Stimulated activated CD4-positive, alpha-beta T cell treated with anti-CD3 and anti-CD28 coated beads, TNF-alpha, amount 100 ng/mL, for 4 hours (primary cell): ENCODE data around the gene ZNF560.
"Not testable (repeated sequence)": the region's sequence is repeated elsewhere in the genome, so short reads cannot be mapped to it uniquely, and the experiment has no call there.

ENCODE experiments used
- DNase-seq, 3 experiments: peaks; one replicate each; pipeline ENCODE4 v3.0.0-alpha.2; 2020; ENCODE audit warnings: low read depth in 3 of 3

The ZNF560 gene

DNA sequence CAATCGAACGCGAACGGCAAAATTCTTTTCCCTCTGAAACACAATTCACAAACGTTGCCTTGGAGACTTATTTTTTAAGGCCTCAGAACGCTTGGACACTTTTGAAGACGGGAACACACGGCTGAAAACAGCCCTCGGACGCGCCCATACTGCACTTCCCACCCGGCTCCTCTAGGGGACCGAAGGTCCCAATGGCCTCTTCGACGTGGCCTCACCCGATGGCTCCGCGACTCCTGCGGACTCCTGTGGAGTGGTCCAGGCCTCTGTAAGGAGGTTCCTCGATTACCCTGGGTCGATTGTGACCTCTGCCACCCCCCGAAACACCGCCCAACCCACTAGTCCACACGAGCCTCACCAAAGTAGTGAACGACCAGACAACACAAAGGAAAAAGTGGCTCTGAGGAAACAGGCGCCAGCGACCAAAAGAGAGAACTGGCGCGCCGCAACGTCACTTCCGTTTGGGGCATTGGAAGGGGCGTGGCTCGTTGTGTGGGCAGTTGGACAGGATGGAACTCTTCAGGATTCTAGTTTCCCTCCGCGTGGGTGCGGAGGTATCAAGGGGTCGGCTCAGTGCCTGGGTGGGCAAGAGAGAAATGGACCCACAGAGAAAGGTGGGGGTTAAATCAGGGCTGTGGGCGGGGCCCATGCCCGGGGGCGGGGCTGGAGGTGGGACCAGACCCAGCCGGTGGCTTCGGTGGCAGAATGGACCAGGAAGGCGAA lies at the start of gene ZNF560:
ZNF560 (minus strand) TSS at position 434 of the 720 bp plus-strand sequence. CDS start 23,303 bp downstream, outside the sequence.
- no peak for DNase-seq

DNA sequence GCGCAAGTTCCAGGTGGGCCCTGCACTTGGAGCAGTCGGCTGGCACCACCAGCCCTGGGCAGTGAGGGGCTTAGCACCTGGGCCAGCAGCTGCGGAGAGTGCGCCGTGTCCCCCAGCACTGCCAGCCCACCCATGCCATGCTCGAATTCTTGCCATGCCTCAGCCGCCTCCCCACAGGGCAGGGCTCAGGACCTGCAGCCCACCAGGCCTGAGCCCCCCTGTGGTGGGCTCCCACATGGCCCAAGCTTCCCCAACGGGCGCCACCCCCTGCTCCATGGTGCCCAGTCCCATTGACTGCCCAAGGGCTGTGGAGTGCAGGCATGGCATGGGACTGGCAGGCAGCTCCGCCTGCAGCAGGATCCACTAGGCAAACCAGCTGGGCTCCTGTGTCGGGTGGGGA lies 49.5 kb upstream of the ZNF560 start:
- DNase-seq, result no peak

DNA sequence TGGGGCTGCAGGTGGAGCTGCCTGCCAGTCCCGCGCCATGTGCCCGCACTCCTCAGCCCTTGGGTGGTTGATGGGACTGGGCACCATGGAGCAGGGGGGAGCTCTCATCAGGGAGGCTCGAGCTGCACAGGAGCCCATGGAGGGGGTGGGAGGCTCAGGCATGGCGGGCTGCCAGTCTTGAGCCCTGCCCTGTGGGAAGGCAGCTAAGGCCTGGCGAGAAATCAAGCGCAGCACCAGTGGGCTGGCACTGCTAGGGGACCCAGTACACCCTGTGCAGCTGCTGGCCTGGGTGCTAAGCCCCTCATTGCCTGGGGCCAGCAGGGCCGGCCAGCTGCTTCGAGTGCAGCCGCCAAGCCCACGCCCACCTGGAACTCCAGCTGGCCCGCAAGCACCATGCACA lies 42.9 kb upstream of the ZNF560 start:
- DNase-seq, result not testable (repeated sequence)

DNA sequence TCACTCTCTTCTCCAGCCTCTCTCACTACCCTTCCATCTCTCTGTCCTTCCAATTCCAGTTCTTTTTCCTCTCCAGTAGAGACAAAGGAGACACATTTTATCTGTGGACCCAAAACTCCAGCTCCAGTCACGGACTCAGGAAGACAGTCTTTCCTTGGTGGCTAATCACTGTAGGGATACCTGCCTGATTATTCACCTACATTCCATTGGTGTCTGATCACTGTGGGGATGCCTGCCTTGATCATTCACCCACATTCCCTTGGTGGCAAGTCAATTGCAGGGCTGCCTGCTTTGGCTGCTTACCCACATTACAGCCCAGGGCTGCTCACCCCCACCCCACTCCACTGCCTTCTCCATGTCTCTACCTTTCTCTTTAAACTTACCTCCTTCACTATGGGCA lies 41.5 kb upstream of the ZNF560 start:
- not testable (repeated sequence) for DNase-seq

DNA sequence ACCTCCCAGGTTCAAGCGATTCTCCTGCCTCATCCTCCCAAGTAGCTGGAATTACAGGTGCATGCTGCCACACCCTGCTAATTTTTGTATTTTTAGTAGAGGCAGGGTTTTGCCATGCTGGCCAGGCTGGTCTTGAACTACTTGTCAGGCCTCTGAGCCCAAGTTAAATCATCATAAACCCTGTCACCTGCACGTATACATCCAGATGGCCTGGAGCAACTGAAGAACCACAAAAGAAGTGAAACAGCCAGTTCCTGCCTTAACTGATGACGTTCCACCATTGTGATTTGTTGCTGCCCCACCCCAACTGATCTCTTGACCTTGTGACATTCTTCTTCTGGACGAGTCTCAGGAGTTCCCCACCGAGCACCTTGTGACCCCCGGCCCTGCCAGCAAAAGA lies 40.8 kb upstream of the ZNF560 start:
- DNase-seq, result not testable (repeated sequence)

GRCh38 chr19:9538183-9539058 lies 40.0 kb upstream of the ZNF560 start, which contains the start of gene ZNF426:
Gene ZNF426, minus strand, starts transcription at chr19:9538645. Its CDS starts 2,413 bp downstream, at chr19:9536232.
- peak; percentile 64 to 81 (median 69) for DNase-seq

DNA sequence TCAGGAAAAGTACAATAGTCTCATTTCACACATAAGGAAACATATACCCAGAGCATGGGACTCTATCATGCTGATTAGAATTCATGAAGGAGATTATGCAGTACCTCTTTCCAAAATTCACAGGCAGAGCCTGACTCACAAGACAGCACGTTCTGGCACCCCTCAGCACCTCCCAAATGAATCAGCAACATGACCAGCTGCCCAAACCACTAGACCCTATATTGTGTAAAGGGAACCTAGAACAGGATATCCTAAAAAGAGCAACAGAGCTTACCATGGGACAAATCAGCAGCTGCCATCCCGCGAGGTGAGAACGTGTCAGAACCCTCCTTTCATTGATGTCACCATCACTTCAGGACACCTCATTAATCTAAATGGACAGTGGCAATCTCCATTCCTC lies 37.5 kb upstream of the ZNF560 start:
- no peak for DNase-seq

- DNase-seq, result no peak
Observed at GRCh38 chr19:9531933-9532332, 33.5 kb upstream of the ZNF560 start.

- no peak for DNase-seq
Observed at GRCh38 chr19:9528757-9529336, 30.4 kb upstream of the ZNF560 start.

- no peak for DNase-seq
Observed at GRCh38 chr19:9523885-9524474, 25.6 kb upstream of the ZNF560 start.

GRCh38 chr19:9507285-9507684 lies 8.9 kb upstream of the ZNF560 start:
- DNase-seq, result no peak

DNA sequence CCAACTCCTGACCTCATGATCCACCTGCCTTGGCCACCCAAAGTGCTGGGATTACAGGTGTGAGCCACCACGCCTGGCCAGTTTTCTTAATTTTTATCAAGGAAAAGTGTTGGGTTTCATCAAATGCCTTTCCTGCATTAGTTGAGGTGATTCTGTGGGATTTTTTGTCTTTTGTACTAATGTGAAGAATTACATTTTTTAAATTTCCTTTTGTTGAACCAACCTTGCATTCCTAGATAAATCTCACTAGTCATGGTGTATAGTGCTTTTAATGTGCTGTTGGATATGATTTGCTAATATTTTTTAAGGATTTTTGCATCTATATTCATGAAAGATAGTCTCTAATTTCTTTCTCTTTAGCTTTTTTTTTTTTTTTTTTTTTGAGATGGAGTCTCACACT lies 2.4 kb upstream of the ZNF560 start:
- DNase-seq, result no peak

- no peak for DNase-seq
Observed at GRCh38 chr19:9494096-9494495, 4.3 kb downstream of the ZNF560 start.

DNA sequence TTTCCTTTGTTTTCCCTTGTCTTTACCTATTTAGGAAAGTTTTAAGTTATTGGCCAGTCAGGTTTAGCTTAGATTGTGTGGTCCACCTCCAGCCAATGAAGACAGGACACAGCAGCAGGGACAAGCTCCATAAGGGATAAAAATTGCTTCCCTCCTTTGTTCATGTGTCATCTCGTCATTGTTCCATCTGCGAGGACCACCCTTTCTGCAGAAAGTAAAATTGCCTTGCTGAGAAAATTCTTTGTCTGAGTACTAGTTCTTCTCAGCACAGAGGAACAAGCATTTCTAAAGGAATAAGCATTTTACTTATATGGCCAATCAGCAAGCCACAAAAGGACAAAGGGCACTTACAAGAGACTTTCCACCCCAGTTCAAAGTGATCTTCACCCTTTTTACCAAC lies 11.4 kb downstream of the ZNF560 start:
- DNase-seq, result no peak

DNA sequence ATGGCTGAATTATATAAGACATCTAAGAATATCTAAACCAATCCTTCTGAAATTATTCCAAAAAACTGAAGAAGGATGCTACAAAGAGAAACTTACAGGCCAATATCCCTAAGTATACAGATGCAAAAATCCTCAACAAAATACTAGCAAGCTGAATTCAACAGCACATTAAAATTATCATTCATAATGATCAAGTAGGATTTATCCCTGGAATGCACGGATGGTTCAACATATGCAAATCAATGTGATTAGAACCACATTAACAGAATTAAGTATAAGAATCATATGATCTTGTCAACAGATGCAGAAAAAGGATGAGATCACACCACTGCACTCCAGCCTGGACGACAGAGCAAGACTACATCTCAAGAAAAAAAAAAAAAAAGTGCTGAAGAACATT lies 13.3 kb downstream of the ZNF560 start:
- no peak for DNase-seq

GRCh38 chr19:9474975-9475374 lies 23.4 kb downstream of the ZNF560 start:
- no peak for DNase-seq

- DNase-seq, result no peak
Observed at GRCh38 chr19:9467161-9467560, 31.3 kb downstream of the ZNF560 start.

- DNase-seq, result no peak
Observed at GRCh38 chr19:9461938-9462337, 36.5 kb downstream of the ZNF560 start.

GRCh38 chr19:9456018-9456689 lies 42.3 kb downstream of the ZNF560 start:
- DNase-seq, result no peak

GRCh38 chr19:9453953-9454352 lies 44.5 kb downstream of the ZNF560 start:
- DNase-seq, result no peak

- no peak for DNase-seq
Observed at GRCh38 chr19:9445037-9445436, 53.4 kb downstream of the ZNF560 start.

DNA sequence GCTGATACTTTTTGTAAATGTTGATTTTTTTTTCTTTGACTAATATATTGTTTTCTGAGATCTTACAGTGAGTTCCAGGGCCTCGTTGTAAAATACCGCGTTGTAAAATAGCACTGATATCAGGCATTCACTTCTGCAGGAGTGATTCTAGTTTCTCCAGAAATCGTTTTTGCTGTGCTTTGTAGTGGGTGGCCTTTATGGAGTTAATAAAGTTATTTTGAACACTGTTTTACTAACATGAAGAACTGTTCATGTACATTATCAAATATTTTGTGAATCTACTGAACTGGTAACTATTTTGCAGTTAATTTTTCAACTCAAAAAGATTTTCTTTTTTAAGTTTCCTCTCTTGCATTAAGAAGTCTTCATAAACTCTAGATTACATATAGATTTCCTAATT lies 62.1 kb downstream of the ZNF560 start:
- DNase-seq, result no peak
